Hepatocyte (in vitro differentiated cells): ENCODE data around the gene PHACTR3. TPM values are rescaled to one million over a fixed set of nuclear protein-coding genes. Genes with fewer than 3 reads are reported as not detected.
"Not testable (repeated sequence)": the region's sequence is repeated elsewhere in the genome, so short reads cannot be mapped to it uniquely, and the experiment has no call there.

Experiments
- DNase-seq: peaks from one replicate; pipeline ENCODE4 v3.0.0-alpha.2; 2016; ENCODE audit warnings: low spot score
- H2AFZ ChIP-seq: fragments of 200-600 bp; sonication (generic); 2 replicates; pipeline ENCODE4 v1.6.0; 2016; ENCODE audit warnings: antibody characterized with exemption, mild to moderate bottlenecking
- H3K27ac ChIP-seq: fragments of 200-600 bp; sonication (generic); 2 replicates; pipeline ENCODE4 v1.5.1; 2016; ENCODE audit warnings: mild to moderate bottlenecking
- H3K27me3 ChIP-seq: fragments of 200-600 bp; sonication (generic); 2 replicates; pipeline ENCODE4 v1.6.1; 2016
- H3K36me3 ChIP-seq: fragments of 200-600 bp; sonication (generic); replicated peaks from 2 replicates; pipeline ENCODE4 v1.5.1; 2016; ENCODE audit warnings: low read depth; ENCODE audit not compliant: insufficient read depth
- H3K4me1 ChIP-seq: fragments of 200-600 bp; sonication (generic); 2 replicates; pipeline ENCODE4 v1.5.1; 2016; ENCODE audit warnings: mild to moderate bottlenecking, moderate library complexity; ENCODE audit not compliant: insufficient read depth
- H3K4me2 ChIP-seq: fragments of 200-600 bp; sonication (generic); 2 replicates; pipeline ENCODE4 v1.6.0; 2016
- H3K4me3 ChIP-seq: fragments of 200-600 bp; sonication (generic); 2 replicates; pipeline ENCODE4 v1.5.1; 2016; ENCODE audit warnings: mild to moderate bottlenecking
- H3K79me2 ChIP-seq: fragments of 200-600 bp; sonication (generic); 2 replicates; pipeline ENCODE4 v1.6.0; 2017; ENCODE audit warnings: mild to moderate bottlenecking
- H3K9me2 ChIP-seq: fragments of 200-600 bp; sonication (generic); replicated peaks from 2 replicates; pipeline ENCODE4 v1.6.0; 2017; ENCODE audit warnings: mild to moderate bottlenecking; ENCODE audit not compliant: insufficient read depth
- H3K9me3 ChIP-seq: fragments of 200-600 bp; sonication (generic); 2 replicates; pipeline ENCODE4 v1.5.1; 2016; ENCODE audit warnings: low read depth, mild to moderate bottlenecking
- H4K20me1 ChIP-seq: fragments of 200-600 bp; sonication (generic); 2 replicates; pipeline ENCODE4 v1.6.0; 2016; ENCODE audit warnings: mild to moderate bottlenecking; ENCODE audit not compliant: insufficient read depth, poor library complexity, severe bottlenecking
- EZH2 ChIP-seq: fragments of 200-600 bp; sonication (generic); IDR thresholded peaks from 2 replicates; pipeline ENCODE4 v1.6.1; 2016; ENCODE audit warnings: antibody characterized with exemption, mild to moderate bottlenecking, borderline replicate concordance
- EZH2phosphoT487 ChIP-seq: fragments of 200-600 bp; sonication (generic); IDR thresholded peaks from one replicate; pipeline ENCODE4 v1.6.1; 2018; ENCODE audit warnings: antibody characterized with exemption, mild to moderate bottlenecking, low read depth, moderate library complexity; ENCODE audit not compliant: unreplicated experiment, severe bottlenecking
- WGBS: methylation state at CpG from one replicate; pipeline ENCODE4 v1.1.6; 2016; ENCODE audit warnings: low lambda C conversion rate; ENCODE audit errors: missing lambda C conversion rate; 5-methylcytosine and 5-hydroxymethylcytosine counted together
- polyA plus RNA-seq: library from polyadenylated mRNA; unstranded; fragments of >200 nt; fragmentation: Nextera tagmentation; extraction: Ambion mirVana; gene quantifications from 2 replicates; pipeline ENCODE4 v1.2.1, GENCODE V29; 2016
- total RNA-seq: library from RNA; depleted of rRNA; stranded (reverse); fragments of >200 nt; gene quantifications from 2 replicates; pipeline ENCODE4 v1.2.3, GENCODE V29; 2014
- TF ChIP-seq, protein P1 (sequence below): fragments of 200-600 bp; sonication (generic); IDR thresholded peaks from 2 replicates; pipeline ENCODE4 v1.5.1; 2016; ENCODE audit warnings: antibody characterized with exemption, mild to moderate bottlenecking; ENCODE audit not compliant: poor library complexity

PHACTR3 gene
- total and polyA plus RNA-seq, 2 experiments from 2014 or later: 5.2 to 7.5 TPM

- no peaks in the 10 kb centered on the region for H3K9me2 ChIP-seq
- no peak overlapping the region for H3K27ac ChIP-seq
- 78% methylated on average over 3 of the region's 3 CpGs for WGBS
- H3K4me2 ChIP-seq: no peak overlapping the region
- no peak overlapping the region for H2AFZ ChIP-seq
- no peaks in the 10 kb centered on the region for H3K4me1 ChIP-seq
- TF ChIP-seq, protein P1, sequence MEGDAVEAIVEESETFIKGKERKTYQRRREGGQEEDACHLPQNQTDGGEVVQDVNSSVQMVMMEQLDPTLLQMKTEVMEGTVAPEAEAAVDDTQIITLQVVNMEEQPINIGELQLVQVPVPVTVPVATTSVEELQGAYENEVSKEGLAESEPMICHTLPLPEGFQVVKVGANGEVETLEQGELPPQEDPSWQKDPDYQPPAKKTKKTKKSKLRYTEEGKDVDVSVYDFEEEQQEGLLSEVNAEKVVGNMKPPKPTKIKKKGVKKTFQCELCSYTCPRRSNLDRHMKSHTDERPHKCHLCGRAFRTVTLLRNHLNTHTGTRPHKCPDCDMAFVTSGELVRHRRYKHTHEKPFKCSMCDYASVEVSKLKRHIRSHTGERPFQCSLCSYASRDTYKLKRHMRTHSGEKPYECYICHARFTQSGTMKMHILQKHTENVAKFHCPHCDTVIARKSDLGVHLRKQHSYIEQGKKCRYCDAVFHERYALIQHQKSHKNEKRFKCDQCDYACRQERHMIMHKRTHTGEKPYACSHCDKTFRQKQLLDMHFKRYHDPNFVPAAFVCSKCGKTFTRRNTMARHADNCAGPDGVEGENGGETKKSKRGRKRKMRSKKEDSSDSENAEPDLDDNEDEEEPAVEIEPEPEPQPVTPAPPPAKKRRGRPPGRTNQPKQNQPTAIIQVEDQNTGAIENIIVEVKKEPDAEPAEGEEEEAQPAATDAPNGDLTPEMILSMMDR: no peak
- TF ChIP-seq EZH2 (no peak), EZH2phosphoT487 (no peak)
- H3K4me3 ChIP-seq: no peak overlapping the region
- no peak for DNase-seq
- H3K9me3 ChIP-seq: no peaks in the 10 kb centered on the region
- H3K27me3 ChIP-seq: no peaks in the 10 kb centered on the region
- H3K79me2 ChIP-seq: no peaks in the 10 kb centered on the region
- no peaks in the 10 kb centered on the region for H4K20me1 ChIP-seq
- no peaks in the 10 kb centered on the region for H3K36me3 ChIP-seq
These were observed 280.2 kb downstream of the PHACTR3 start for GRCh38 chr20:59884494-59884893.

DNA sequence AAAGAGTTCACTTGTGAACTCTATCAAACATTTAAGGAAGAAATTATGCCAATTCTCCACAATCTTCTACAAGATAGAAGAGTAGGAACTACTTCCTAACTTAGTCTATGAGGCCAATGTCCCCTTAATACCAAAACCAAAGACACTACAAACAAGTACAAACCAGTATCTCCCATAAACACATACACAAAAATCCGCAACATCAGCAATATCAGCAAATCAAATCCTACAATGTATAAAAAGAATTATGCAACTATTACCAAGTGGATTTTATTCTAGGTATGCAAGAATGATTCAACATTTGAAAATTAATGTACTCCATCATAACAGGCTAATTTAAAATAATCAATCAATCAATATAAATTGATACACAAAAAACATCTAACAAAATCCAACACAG, 283.7 kb downstream of the PHACTR3 start:
- Histone ChIP-seq H3K36me3 (no peaks in the 10 kb centered on the region), H3K4me2 (no peak overlapping the region), H3K4me3 (no peak overlapping the region), H3K9me2 (no peaks in the 10 kb centered on the region), H3K27me3 (no peaks in the 10 kb centered on the region), H3K79me2 (no peaks in the 10 kb centered on the region), H2AFZ (no peak overlapping the region), H3K9me3 (no peaks in the 10 kb centered on the region), H3K4me1 (no peaks in the 10 kb centered on the region), H4K20me1 (no peaks in the 10 kb centered on the region), H3K27ac (no peak overlapping the region)
- TF ChIP-seq EZH2 (no peak), EZH2phosphoT487 (no peak)
- TF ChIP-seq, protein P1: no peak
- DNase-seq: no peak
- 93% methylated on average over 1 of the region's 1 CpG for WGBS

- not testable (repeated sequence) for H3K4me2 ChIP-seq, H2AFZ ChIP-seq, H3K36me3 ChIP-seq, H3K4me3 ChIP-seq, H3K27me3 ChIP-seq, H4K20me1 ChIP-seq, H3K79me2 ChIP-seq, H3K9me2 ChIP-seq, DNase-seq, H3K9me3 ChIP-seq, H3K27ac ChIP-seq, H3K4me1 ChIP-seq
- WGBS: 79% methylated on average over 2 of the region's 2 CpGs
These were observed 285.7 kb downstream of the PHACTR3 start for GRCh38 chr20:59890035-59890434.

DNA sequence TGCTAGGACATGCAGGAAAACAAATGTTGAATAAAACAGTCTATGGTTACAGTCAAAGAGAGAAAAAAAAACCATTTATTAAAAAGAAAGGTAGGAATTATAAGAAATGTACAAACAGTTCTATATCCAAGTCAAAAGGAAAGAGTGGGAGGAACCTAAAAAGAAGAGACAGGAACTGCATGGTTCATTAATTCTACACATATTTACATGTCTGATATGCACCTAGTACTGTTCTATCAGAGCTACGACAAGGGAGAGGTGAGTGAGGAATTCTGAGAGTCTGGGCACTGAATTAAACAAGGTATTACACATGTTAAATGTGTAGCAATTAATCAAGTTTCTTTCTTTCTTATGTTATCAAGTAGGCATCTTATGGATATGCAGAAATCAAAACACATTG, 287.2 kb downstream of the PHACTR3 start:
- H3K9me3 ChIP-seq: no peaks in the 10 kb centered on the region
- H2AFZ ChIP-seq: no peak overlapping the region
- no peaks in the 10 kb centered on the region for H3K27me3 ChIP-seq
- H3K4me1 ChIP-seq: peaks cover 12% of the 10 kb centered on the region
- H3K27ac ChIP-seq: no peak overlapping the region
- no peak overlapping the region for H3K4me2 ChIP-seq
- no peak overlapping the region for H3K4me3 ChIP-seq
- no peaks in the 10 kb centered on the region for H3K79me2 ChIP-seq
- no peaks in the 10 kb centered on the region for H4K20me1 ChIP-seq
- no peak for DNase-seq
- TF ChIP-seq EZH2 (no peak), EZH2phosphoT487 (no peak)
- TF ChIP-seq, protein P1: no peak
- 91% methylated on average over 1 of the region's 1 CpG for WGBS
- H3K9me2 ChIP-seq: no peaks in the 10 kb centered on the region
- H3K36me3 ChIP-seq: no peaks in the 10 kb centered on the region
